COLO829 (cell line): ENCODE measurements around the gene CFAP77.
A peak's percentile ranks its signal among the peaks of the same experiment; 100 is the strongest.

Experiments used
- DNase-seq: peaks from one replicate; pipeline ENCODE4 v3.0.0; 2012; ENCODE audit warnings: low spot score

The CFAP77 gene

GRCh38 chr9:132582786-132583583, 173.0 kb downstream of the CFAP77 start:
- no peak for DNase-seq

- no peak for DNase-seq
Measured at GRCh38 chr9:132583584-132584304, 173.7 kb downstream of the CFAP77 start.

GRCh38 chr9:132584601-132585560, 174.9 kb downstream of the CFAP77 start:
- peak; percentile 82 for DNase-seq

- no peak for DNase-seq
Measured at GRCh38 chr9:132585954-132586829, 176.2 kb downstream of the CFAP77 start.

- no peak for DNase-seq
Measured at GRCh38 chr9:132586830-132587591, 177.0 kb downstream of the CFAP77 start.

GRCh38 chr9:132587592-132587955, 177.6 kb downstream of the CFAP77 start:
- no peak for DNase-seq

GRCh38 chr9:132588098-132588497, 178.1 kb downstream of the CFAP77 start:
- no peak for DNase-seq

- no peak for DNase-seq
Measured at GRCh38 chr9:132588501-132589147, 178.6 kb downstream of the CFAP77 start.

- no peak for DNase-seq
Measured at GRCh38 chr9:132589148-132590036, 179.4 kb downstream of the CFAP77 start.

- no peak for DNase-seq
Measured at GRCh38 chr9:132590037-132590317, 180.0 kb downstream of the CFAP77 start.

- DNase-seq, result no peak
Measured at GRCh38 chr9:132590318-132591182, 180.5 kb downstream of the CFAP77 start.

GRCh38 chr9:132591244-132591643, 181.2 kb downstream of the CFAP77 start:
- no peak for DNase-seq

- no peak for DNase-seq
Measured at GRCh38 chr9:132591751-132592314, 181.8 kb downstream of the CFAP77 start.

- no peak for DNase-seq
Measured at GRCh38 chr9:132592451-132592850, 182.4 kb downstream of the CFAP77 start.

- DNase-seq, result no peak
Measured at GRCh38 chr9:132594412-132594811, 184.4 kb downstream of the CFAP77 start.

GRCh38 chr9:132595319-132595718, 185.3 kb downstream of the CFAP77 start:
- no peak for DNase-seq

GRCh38 chr9:132596200-132596599, 186.2 kb downstream of the CFAP77 start:
- DNase-seq, result no peak
